Gastrocnemius medialis (tissue), 4 donors: ENCODE data around the gene MCF2. TPM values are rescaled to one million over a fixed set of nuclear protein-coding genes. Genes with fewer than 3 reads are reported as not detected.

Experiments used
- ATAC-seq, 2 donors: fragments of 150-250 bp; one replicate each; pipeline ENCODE4 v1.9.1; 2016
- DNase-seq, 2 donors: peaks; one replicate each; pipeline ENCODE4 v3.0.0-alpha.2; 2019
- H3K27ac ChIP-seq, 4 donors: fragments of 200-600 bp; sonication (generic); 1 replicate in 1 of 4; 2 replicates in 3 of 4; pipeline ENCODE4 v1.5.1; 2016 to 2018; ENCODE audit warnings: mild to moderate bottlenecking in 2 of 4, moderate library complexity in 1 of 4
- H3K27me3 ChIP-seq, 3 donors: fragments of 200-600 bp; sonication (generic) in 2 of 3; 1 replicate in 1 of 3; 2 replicates in 2 of 3; pipeline versions ENCODE4 v1.5.1 to v1.6.0; 2016 to 2019; ENCODE audit warnings: mild to moderate bottlenecking in 1 of 3, moderate library complexity in 1 of 3
- H3K36me3 ChIP-seq, 2 donors: fragments of 200-600 bp; sonication (generic) in 1 of 2; one replicate each; pipeline ENCODE4 v1.5.1; 2017 to 2018
- H3K4me1 ChIP-seq, 2 donors: fragments of 200-600 bp; sonication (generic) in 1 of 2; one replicate each; pipeline ENCODE4 v1.5.1; 2016 to 2017; ENCODE audit warnings: mild to moderate bottlenecking in 2 of 2
- H3K4me3 ChIP-seq, 4 donors: fragments of 200-600 bp; sonication (generic) in 3 of 4; 1 replicate in 1 of 4; 2 replicates in 3 of 4; pipeline ENCODE4 v1.5.1; 2016 to 2019; ENCODE audit warnings: mild to moderate bottlenecking in 2 of 4
- H3K9me3 ChIP-seq, 3 donors: fragments of 200-600 bp; sonication (generic) in 2 of 3; 1 replicate in 1 of 3; 2 replicates in 2 of 3; pipeline ENCODE4 v1.5.1; 2016 to 2019
- POLR2A ChIP-seq, 2 donors: fragments of 450-650 bp; IDR thresholded peaks; one replicate each; pipeline ENCODE4 v1.6.1; 2017; ENCODE audit warnings: antibody characterized with exemption in 2 of 2, mild to moderate bottlenecking in 2 of 2, moderate library complexity in 2 of 2
- in situ Hi-C, 4 donors: fragments of 200-750 bp; cut with MboI; loops; one replicate each; pipeline versions ENCODE4 v1.15.0 to v1.8.0; 2017; ENCODE audit warnings: low sequenced_read_pairs in 4 of 4
- intact Hi-C: fragments of 100-400 bp; cut with DNase I; formaldehyde crosslinking; loops from one replicate; pipeline ENCODE4 v1.15.1; 2023; ENCODE audit warnings: low total_unique reads
- total RNA-seq, 4 donors: library from RNA; depleted of rRNA; stranded (reverse); fragments of >200 nt; gene quantifications; one replicate each; pipeline versions ENCODE4 v1.1.0 to v1.2.3, GENCODE V29; 2016
- TF ChIP-seq, protein P1 (sequence below), 5 experiments: fragments of 450-650 bp in 3 of 5; fragments of 200-600 bp in 2 of 5; sonication (generic) in 2 of 5; IDR thresholded peaks in 4 of 5; conservative IDR thresholded peaks in 1 of 5; 1 replicate in 4 of 5; 2 replicates in 1 of 5; pipeline ENCODE4 v1.5.1; 2016 to 2019; ENCODE audit warnings: antibody characterized with exemption in 5 of 5, mild to moderate bottlenecking in 3 of 5, moderate library complexity in 3 of 5

MCF2 gene
- total RNA-seq, 4 donors from 2014 or later = not detected

DNA sequence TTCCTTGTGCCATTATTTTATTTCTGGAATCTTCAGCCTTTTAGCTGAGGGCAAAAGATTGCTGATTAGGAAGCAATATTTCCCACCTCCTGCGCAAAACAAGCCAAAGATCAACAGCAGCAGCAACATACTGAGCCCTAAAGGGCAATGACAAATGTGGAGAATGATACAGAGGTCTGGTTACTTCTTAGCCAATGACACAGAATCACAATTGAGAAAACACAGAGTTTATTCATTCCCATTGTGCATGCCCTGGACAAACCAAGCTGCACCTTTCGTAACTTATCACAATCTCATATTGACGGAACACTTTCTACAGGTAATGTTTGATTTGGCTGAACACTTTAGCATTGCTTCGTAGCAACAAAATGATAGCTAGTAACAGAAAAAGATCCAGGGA, 164.0 kb downstream of the MCF2 start:
- no peaks in the 10 kb centered on the region for H3K36me3 ChIP-seq
- H3K9me3 ChIP-seq = no peaks in the 10 kb centered on the region
- no peak overlapping the region for H3K4me3 ChIP-seq
- ATAC-seq (no peak), DNase-seq (no peak)
- TF ChIP-seq POLR2A (IDR thresholded peaks at IDR 0.05) = no peak
- TF ChIP-seq, protein P1, sequence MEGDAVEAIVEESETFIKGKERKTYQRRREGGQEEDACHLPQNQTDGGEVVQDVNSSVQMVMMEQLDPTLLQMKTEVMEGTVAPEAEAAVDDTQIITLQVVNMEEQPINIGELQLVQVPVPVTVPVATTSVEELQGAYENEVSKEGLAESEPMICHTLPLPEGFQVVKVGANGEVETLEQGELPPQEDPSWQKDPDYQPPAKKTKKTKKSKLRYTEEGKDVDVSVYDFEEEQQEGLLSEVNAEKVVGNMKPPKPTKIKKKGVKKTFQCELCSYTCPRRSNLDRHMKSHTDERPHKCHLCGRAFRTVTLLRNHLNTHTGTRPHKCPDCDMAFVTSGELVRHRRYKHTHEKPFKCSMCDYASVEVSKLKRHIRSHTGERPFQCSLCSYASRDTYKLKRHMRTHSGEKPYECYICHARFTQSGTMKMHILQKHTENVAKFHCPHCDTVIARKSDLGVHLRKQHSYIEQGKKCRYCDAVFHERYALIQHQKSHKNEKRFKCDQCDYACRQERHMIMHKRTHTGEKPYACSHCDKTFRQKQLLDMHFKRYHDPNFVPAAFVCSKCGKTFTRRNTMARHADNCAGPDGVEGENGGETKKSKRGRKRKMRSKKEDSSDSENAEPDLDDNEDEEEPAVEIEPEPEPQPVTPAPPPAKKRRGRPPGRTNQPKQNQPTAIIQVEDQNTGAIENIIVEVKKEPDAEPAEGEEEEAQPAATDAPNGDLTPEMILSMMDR (IDR thresholded peaks at IDR 0.05 in 4 of 5, conservative IDR thresholded peaks at IDR 0.05 in 1 of 5) = no peak
- no peaks in the 10 kb centered on the region for H3K4me1 ChIP-seq
- no peak overlapping the region for H3K27ac ChIP-seq
- in situ Hi-C loops = no loop called here
- intact Hi-C loops = no loop called here
- no peaks in the 10 kb centered on the region for H3K27me3 ChIP-seq

DNA sequence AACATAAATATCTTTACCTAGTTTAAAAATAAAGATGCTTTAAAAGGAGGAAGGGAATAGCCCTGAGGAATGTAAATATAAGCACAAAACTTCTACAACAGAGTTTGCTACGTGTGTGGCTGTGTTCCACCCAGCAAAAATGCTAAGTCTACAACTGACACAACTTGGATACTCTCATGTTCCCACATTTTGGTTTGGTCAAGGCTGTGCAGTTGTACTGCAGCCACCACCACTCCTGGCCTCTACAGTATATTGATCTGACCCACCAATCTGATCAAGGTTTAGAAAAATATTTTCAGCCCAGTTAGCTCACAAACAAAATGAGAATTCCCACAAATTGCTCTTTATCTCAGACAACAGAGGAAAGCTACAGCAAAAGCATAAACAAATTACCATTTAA, 165.3 kb downstream of the MCF2 start:
- Histone ChIP-seq H3K9me3 (no peaks in the 10 kb centered on the region), H3K27ac (no peak overlapping the region), H3K4me3 (no peak overlapping the region), H3K4me1 (no peaks in the 10 kb centered on the region), H3K27me3 (no peaks in the 10 kb centered on the region), H3K36me3 (no peaks in the 10 kb centered on the region)
- in situ Hi-C loops (no loop called here), intact Hi-C loops (no loop called here)
- DNase-seq (no peak), ATAC-seq (no peak)
- TF ChIP-seq, protein P1 (IDR thresholded peaks at IDR 0.05 in 4 of 5, conservative IDR thresholded peaks at IDR 0.05 in 1 of 5) = no peak
- TF ChIP-seq POLR2A (IDR thresholded peaks at IDR 0.05) = no peak

DNA sequence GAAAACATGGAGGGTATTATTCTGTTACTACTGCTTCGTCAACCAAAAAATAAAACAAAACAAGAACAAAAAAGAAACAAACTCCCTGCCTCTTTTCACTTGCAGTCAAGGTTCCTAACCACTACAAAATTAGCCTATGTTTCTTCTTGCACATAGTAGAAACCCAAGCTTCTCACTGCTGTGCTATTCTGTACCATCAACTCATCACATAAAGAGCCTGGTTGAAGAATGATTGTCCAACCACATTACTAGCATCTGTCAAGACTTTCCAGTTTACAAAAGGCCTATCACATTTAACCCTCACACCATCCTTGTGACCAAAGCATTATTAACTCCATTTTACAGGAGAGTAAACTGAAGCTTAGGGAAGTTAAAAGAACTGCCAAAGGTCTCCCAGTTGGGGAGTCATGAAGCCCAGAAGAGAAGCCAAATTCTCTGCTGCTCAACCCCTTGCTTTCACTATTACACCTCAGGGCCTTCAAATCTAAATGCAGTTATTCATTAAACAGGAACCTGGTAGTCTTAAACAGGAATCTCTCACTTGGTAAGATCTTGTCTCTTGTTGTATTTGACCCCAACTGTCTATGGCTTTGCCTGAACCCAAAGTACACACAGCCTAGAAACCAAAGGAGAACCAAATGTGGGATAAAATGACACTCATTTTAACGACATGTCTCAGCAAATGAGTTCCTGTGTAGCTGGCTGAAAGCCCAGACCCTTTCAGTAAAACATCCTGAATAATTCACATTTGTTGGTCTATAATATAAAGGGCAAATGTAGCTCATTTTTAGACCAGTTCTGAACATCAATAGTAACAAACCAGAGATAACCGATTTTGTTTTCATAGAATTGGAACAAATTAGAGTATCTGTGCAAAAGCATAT, 168.8 kb downstream of the MCF2 start:
- intact Hi-C loops (no loop called here), in situ Hi-C loops (no loop called here)
- no peak overlapping the region for H3K4me3 ChIP-seq
- no peaks in the 10 kb centered on the region for H3K9me3 ChIP-seq
- H3K4me1 ChIP-seq = no peaks in the 10 kb centered on the region
- H3K27me3 ChIP-seq = no peaks in the 10 kb centered on the region
- ATAC-seq (no peak), DNase-seq (no peak)
- TF ChIP-seq POLR2A (IDR thresholded peaks at IDR 0.05) = no peak
- TF ChIP-seq, protein P1 (IDR thresholded peaks at IDR 0.05 in 4 of 5, conservative IDR thresholded peaks at IDR 0.05 in 1 of 5) = no peak
- H3K27ac ChIP-seq = no peak overlapping the region
- H3K36me3 ChIP-seq = no peaks in the 10 kb centered on the region

DNA sequence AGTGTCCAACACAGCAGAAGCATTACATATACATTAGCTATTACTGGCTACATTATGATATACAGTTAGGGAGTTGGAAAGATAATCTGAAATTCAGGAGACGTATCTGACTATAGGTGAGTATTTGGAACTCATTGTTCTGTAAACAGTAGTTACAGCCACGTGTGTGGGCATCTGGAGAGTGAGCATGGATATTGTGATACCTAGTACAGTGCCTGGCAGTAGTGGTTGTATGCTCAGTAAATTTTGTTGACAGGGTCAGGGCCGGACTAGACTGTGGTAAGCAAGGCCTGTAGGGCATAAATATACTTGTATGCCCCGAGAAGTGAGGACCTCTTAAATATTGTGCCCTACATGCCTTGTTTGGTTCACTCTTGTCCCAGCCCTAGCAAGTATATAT, 174.5 kb downstream of the MCF2 start:
- Histone ChIP-seq H3K36me3 (no peaks in the 10 kb centered on the region), H3K27ac (no peak overlapping the region), H3K27me3 (no peaks in the 10 kb centered on the region), H3K4me3 (no peak overlapping the region), H3K4me1 (no peaks in the 10 kb centered on the region), H3K9me3 (no peaks in the 10 kb centered on the region)
- intact Hi-C loops = no loop called here
- no peak for DNase-seq
- in situ Hi-C loops = no loop called here
- no peak for ATAC-seq
- TF ChIP-seq POLR2A (IDR thresholded peaks at IDR 0.05) = no peak
- TF ChIP-seq, protein P1 (IDR thresholded peaks at IDR 0.05 in 4 of 5, conservative IDR thresholded peaks at IDR 0.05 in 1 of 5) = no peak
